Thyroid gland (tissue), 4 donors: ENCODE measurements around the gene HSD17B4.

Experiments
- POLR2A ChIP-seq, 2 donors: fragments of 450-650 bp; IDR thresholded peaks; one replicate each; pipeline ENCODE4 v1.6.1; 2017; ENCODE audit warnings: antibody characterized with exemption in 2 of 2, mild to moderate bottlenecking in 2 of 2, moderate library complexity in 1 of 2
- TF ChIP-seq, protein P1 (sequence below), 6 experiments: fragments of 200-600 bp in 3 of 6; fragments of 450-650 bp in 3 of 6; sonication (generic) in 3 of 6; IDR thresholded peaks; one replicate each; pipeline ENCODE4 v1.5.1; 2016 to 2019; ENCODE audit warnings: antibody characterized with exemption in 6 of 6, mild to moderate bottlenecking in 2 of 6, inconsistent platforms in 1 of 6, moderate library complexity in 1 of 6

DNA sequence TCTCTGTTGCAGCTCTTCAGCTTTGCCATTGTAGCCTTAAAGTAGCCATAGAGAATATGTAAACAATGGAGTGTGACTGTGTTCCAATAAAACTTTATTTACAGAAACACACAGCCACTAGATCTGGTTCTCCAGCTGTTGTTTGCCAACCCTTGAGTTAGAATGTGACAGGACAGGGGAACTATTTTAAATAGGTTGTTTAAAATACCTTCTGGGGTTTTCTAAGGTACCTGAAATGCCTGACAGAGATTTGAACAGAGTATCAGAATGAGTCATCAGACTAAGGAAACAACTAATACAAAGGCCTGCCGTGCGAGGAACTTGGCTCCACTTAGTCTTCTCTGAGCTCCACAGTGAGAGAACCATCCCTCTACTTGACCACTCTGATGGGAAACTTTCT, 85.4 kb downstream of the HSD17B4 start:
- TF ChIP-seq, protein P1, sequence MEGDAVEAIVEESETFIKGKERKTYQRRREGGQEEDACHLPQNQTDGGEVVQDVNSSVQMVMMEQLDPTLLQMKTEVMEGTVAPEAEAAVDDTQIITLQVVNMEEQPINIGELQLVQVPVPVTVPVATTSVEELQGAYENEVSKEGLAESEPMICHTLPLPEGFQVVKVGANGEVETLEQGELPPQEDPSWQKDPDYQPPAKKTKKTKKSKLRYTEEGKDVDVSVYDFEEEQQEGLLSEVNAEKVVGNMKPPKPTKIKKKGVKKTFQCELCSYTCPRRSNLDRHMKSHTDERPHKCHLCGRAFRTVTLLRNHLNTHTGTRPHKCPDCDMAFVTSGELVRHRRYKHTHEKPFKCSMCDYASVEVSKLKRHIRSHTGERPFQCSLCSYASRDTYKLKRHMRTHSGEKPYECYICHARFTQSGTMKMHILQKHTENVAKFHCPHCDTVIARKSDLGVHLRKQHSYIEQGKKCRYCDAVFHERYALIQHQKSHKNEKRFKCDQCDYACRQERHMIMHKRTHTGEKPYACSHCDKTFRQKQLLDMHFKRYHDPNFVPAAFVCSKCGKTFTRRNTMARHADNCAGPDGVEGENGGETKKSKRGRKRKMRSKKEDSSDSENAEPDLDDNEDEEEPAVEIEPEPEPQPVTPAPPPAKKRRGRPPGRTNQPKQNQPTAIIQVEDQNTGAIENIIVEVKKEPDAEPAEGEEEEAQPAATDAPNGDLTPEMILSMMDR (IDR thresholded peaks at IDR 0.05), result no peak
- no peak for TF ChIP-seq POLR2A (IDR thresholded peaks at IDR 0.05)
